ENCODE results near the gene PTPRT. TPM values are rescaled to one million over a fixed set of nuclear protein-coding genes. Genes with fewer than 3 reads are reported as not detected.

Gene PTPRT
- total RNA-seq, 1 donor: under 0.01 TPM

DNA sequence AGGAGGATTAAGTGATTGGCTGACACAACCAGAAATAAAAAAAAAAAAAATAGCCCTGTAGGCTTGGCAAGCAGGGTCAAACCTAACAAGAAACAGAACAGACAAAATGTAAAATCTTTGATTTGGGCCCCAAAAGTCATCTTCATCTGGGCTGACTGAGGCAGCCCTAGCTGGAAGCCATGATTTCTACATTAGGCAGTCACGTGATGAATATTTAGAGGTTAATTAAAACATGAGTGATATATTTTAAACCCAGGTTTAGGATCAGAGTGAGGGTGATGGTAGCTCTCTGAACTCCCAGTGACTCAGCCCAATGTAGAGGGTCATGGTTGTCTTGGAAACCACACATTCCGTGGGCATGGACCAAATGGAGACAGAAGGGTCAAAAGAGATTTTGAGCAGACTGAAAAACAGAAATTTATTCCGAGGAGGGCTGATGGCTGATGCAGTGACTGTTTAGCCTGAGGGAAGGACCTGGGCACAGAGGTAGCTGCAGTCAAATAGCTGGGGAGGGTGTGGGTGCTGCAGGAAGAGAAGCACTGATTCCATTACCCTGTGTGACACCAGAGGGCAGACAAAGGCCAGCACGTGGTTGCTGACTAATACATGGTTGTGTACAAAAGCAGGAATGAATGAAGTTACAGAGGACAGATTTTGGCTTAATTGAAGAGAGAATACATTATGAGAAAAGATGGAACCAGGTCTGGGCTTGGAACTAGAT, 998.4 kb downstream of the PTPRT start:
- no peaks in the 10 kb centered on the region for H3K27me3 ChIP-seq (ENCODE audit: insufficient read depth, low read length)
- H3K9me3 ChIP-seq (ENCODE audit: low read depth, low read length): no peaks in the 10 kb centered on the region
- H3K4me1 ChIP-seq (ENCODE audit: insufficient read depth, low read length): no peaks in the 10 kb centered on the region
- H3K4me3 ChIP-seq (ENCODE audit: low read length): no peak overlapping the region

DNA sequence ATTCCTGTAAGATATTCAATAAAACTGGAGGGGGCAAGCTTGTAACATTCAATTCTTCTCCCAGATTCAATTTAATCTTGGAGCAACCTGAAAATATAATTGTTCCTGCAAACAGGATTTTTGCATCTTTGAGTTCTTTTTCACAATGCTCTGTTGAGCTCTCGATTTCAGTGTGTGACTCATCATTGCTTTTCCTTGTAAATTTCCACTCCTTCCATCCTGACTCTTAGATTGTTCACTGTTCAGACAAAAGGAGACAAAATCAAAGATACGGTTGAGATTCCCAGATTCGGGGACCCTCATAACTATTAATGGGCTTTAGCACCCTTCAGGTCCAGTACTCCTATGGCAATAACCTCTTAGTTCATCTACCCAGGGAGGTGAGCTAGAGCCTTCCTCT, 999.6 kb downstream of the PTPRT start:
- Histone ChIP-seq H3K4me1 (ENCODE audit: insufficient read depth, low read length) (no peaks in the 10 kb centered on the region), H3K9me3 (ENCODE audit: low read depth, low read length) (no peaks in the 10 kb centered on the region), H3K4me3 (ENCODE audit: low read length) (no peak overlapping the region), H3K27me3 (ENCODE audit: insufficient read depth, low read length) (no peaks in the 10 kb centered on the region)

DNA sequence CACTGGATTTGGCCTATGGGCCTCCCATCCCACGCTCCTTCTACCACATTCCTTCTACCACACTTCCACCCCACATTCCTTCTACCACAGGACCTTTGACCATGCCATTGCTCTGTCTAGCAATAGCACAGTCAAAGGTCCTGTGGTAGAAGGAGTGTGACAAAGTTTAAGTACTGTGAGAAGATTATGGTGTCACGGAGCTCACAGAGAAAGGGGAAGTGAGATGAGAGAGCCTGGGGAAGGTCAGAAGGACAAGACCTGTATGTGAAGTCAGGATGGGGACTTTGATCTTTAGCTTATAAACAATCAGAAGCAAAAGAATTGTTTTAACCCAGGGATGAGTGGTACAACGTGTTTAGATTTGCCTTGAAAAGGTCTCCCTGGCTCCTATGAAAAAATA, 1003.4 kb downstream of the PTPRT start:
- Histone ChIP-seq H3K4me3 (ENCODE audit: low read length) (no peak overlapping the region), H3K9me3 (ENCODE audit: low read depth, low read length) (no peaks in the 10 kb centered on the region), H3K4me1 (ENCODE audit: insufficient read depth, low read length) (no peaks in the 10 kb centered on the region), H3K27me3 (ENCODE audit: insufficient read depth, low read length) (no peaks in the 10 kb centered on the region)

DNA sequence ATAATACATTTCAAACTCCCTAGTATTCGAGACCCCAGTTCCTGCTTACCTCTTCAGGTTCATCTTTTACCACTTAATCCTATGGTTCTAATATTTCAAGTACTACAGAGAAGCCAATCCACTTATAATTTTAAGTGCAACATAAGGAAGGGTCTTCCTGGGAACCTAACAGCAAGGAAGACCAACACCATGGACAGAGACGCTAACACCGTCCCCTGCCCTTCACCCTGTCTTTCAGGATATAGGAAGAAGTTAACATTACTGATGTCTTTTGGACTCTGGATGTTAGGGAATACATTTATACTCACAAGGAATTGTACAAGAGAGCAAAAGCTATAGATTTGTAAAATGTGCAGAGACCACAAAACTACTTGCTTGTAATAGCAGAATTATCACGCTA, 1006.6 kb downstream of the PTPRT start:
- Histone ChIP-seq H3K4me3 (ENCODE audit: low read length) (no peak overlapping the region), H3K4me1 (ENCODE audit: insufficient read depth, low read length) (no peaks in the 10 kb centered on the region), H3K9me3 (ENCODE audit: low read depth, low read length) (no peaks in the 10 kb centered on the region), H3K27me3 (ENCODE audit: insufficient read depth, low read length) (no peaks in the 10 kb centered on the region)

DNA sequence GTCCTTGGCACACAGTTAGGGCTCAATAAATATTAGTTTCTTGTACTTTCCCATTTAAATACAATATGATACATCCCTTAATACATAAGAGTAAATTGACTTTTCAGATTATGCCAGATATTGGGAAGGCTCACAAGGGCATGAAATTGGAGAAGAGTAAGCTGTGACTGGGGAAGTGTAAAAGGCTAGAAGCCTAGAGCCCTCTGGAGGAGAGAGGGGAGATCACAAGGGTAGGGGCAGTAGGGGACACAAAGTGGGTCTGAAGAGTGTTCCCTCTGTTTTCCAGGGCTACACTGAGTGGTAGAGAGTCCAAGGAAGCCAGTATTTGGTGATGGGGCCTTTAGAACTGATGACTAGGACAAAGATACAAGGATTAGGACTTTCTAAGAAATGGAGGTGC, 1008.6 kb downstream of the PTPRT start:
- no peaks in the 10 kb centered on the region for H3K27me3 ChIP-seq (ENCODE audit: insufficient read depth, low read length)
- no peaks in the 10 kb centered on the region for H3K9me3 ChIP-seq (ENCODE audit: low read depth, low read length)
- no peaks in the 10 kb centered on the region for H3K4me1 ChIP-seq (ENCODE audit: insufficient read depth, low read length)
- H3K4me3 ChIP-seq (ENCODE audit: low read length): no peak overlapping the region

DNA sequence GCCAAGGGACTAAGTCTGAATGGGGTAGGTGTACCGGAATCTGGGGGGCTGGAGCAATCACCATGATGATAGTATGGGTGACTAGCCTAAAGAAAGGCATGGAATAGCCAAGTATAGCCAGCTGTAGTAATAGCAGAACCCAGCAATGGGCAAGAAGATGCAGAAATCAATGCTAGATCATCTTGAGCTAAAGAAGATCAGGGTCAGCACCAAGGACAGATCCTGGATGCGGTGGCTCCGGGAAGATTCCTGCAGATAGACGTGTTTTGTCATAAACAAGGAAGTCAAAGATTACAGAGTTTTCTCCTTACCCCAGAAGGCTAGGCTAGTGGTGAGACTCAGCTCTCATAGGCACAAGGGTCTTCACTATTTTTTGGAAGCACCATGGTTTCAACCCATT, 1009.9 kb downstream of the PTPRT start:
- H3K4me3 ChIP-seq (ENCODE audit: low read length): no peak overlapping the region
- H3K9me3 ChIP-seq (ENCODE audit: low read depth, low read length): no peaks in the 10 kb centered on the region
- H3K4me1 ChIP-seq (ENCODE audit: insufficient read depth, low read length): no peaks in the 10 kb centered on the region
- no peaks in the 10 kb centered on the region for H3K27me3 ChIP-seq (ENCODE audit: insufficient read depth, low read length)

DNA sequence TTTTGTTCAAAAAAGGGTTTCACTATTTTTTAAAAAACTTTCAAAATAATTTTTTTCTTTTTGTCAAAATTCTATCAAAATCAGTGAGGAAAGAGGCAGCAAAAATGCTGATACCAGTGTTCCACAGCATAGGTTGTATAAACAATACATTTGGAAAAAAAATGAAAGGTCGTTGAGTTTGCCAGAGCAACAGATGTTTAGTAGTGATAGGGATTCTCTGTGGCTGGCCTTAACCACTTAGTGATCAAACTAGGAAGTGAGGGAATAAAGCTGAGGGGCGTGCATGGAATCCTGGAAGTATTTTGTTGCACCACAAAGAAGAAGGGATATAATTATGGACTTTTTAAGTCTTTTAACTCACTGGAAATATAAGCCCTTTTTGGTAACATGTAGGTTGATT, 1016.3 kb downstream of the PTPRT start:
- H3K27me3 ChIP-seq (ENCODE audit: insufficient read depth, low read length): no peaks in the 10 kb centered on the region
- no peak overlapping the region for H3K4me3 ChIP-seq (ENCODE audit: low read length)
- no peaks in the 10 kb centered on the region for H3K9me3 ChIP-seq (ENCODE audit: low read depth, low read length)
- H3K4me1 ChIP-seq (ENCODE audit: insufficient read depth, low read length): no peaks in the 10 kb centered on the region

DNA sequence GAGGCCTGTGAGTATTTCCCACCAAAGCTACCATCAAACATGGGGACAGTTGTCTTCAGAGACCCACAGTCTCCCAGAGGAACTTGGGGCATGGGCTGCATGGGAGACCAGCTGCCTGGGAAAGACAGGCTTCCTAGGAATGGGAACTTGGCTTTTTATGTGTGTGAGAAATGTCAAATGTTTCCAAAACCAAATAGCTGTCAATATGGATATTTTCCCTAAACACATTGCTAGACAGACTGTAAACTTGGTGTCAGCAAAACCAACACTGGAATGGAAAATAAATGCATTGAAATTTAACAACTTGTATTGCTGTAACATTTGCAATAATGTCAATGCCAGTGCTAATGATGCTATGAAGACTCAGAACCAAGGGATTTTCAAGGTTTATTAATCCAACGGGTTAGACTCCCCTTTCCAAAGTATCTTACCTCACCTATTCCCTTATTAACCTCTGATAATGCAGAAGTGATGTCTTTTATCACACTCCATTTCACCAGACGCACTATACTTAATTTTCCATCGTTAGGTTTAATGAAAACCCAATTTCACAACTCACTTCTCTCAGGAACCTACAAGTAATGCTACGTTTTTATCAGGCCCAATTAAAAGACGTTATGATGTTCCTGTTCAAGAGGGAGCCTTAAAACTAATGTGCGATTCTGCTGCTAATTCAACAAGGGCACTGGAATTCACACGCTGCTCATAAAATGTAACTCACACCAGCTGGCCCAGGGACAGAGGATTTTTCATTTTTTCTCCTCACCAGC, 1025.4 kb downstream of the PTPRT start:
- Histone ChIP-seq H3K4me3 (ENCODE audit: low read length) (no peak overlapping the region), H3K4me1 (ENCODE audit: insufficient read depth, low read length) (no peaks in the 10 kb centered on the region), H3K9me3 (ENCODE audit: low read depth, low read length) (no peaks in the 10 kb centered on the region), H3K27me3 (ENCODE audit: insufficient read depth, low read length) (no peaks in the 10 kb centered on the region)

DNA sequence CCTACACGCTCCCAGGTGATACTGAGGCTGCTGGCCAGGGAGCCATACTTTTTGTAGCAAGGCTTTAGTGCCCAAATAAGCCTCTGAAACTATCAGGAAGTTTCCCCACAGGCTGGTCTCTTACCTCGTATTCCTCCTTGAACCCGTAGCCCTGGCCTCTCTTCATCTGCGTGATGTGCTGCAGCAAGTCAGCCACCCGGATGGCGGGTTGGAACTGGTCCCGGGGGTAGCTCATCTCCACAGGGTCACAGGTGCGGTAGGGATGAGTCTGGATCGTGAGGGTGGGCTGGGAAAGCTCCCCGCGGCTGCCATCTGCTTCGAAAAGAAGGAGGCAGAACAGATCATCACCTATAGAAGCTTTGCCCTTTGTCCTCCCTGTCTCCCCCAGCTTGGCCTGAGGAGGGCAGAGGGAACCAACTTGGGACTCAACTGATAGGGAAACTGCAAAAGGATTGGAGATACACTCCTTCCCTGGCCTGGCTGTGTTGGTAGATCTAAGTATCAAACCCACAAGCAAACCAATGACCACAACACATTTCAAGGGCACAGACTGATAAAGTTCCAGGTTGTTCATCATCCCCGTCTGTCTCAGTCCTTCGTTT, 1028.4 kb downstream of the PTPRT start:
- no peaks in the 10 kb centered on the region for H3K4me1 ChIP-seq (ENCODE audit: insufficient read depth, low read length)
- no peak overlapping the region for H3K4me3 ChIP-seq (ENCODE audit: low read length)
- no peaks in the 10 kb centered on the region for H3K9me3 ChIP-seq (ENCODE audit: low read depth, low read length)
- no peaks in the 10 kb centered on the region for H3K27me3 ChIP-seq (ENCODE audit: insufficient read depth, low read length)

DNA sequence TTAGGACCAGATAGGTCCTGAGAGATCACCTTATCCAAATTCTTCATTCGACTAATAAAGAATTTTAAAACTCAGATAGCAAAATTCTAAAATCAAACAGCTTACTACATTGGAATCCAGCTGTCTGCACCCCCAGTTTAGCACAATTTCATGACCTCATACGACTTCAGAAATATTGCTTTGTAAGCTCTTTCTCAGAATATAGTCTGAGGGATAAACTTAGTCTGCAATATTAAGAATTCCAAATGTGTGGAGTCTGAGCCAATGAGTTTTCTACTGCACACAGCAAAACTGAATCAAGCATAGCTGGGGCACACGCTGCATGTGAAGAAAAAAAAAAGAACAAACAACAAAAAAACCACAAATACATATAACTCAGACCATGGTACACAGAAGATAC, 1029.9 kb downstream of the PTPRT start:
- Histone ChIP-seq H3K27me3 (ENCODE audit: insufficient read depth, low read length) (no peaks in the 10 kb centered on the region), H3K9me3 (ENCODE audit: low read depth, low read length) (no peaks in the 10 kb centered on the region), H3K4me1 (ENCODE audit: insufficient read depth, low read length) (no peaks in the 10 kb centered on the region), H3K4me3 (ENCODE audit: low read length) (no peak overlapping the region)

DNA sequence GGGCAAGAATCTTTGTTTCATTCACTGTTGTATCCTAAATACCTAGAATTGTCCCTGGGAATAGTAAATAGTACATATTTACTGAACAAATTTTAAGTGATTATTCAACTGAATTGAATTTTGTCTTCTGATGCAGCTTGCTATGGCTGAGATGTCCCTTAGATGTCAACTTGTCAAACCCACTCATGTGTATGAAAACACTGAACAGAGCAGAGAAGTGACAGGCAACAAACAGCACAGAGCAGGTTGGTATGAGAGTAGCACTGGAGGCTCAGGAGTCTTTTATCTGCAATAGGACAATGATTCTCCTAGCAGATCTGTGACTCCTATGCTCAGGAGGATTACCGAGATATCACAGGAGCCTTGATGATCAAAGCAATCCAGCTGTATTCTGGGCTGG, 1031.4 kb downstream of the PTPRT start:
- Histone ChIP-seq H3K4me3 (ENCODE audit: low read length) (no peak overlapping the region), H3K4me1 (ENCODE audit: insufficient read depth, low read length) (no peaks in the 10 kb centered on the region), H3K9me3 (ENCODE audit: low read depth, low read length) (no peaks in the 10 kb centered on the region), H3K27me3 (ENCODE audit: insufficient read depth, low read length) (no peaks in the 10 kb centered on the region)

DNA sequence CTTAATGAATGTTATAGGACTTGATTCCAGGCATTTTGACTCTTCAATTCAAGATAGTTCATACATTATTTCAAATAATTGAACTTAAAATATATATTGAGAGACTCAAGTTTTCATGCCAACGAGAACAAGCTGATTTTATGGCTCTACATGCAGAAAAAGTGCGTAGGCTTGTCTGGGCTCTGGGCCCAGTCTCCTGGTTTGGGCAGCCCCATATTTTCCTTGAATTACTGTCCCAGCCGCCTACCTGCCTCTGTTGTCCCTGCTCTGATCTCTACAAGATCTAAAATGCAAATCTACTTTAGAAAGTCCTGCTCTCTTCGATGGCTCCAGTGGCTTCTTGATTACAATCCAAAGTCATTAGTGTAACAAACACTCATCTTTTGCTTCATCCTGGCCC, 1034.1 kb downstream of the PTPRT start:
- no peak overlapping the region for H3K4me3 ChIP-seq (ENCODE audit: low read length)

DNA sequence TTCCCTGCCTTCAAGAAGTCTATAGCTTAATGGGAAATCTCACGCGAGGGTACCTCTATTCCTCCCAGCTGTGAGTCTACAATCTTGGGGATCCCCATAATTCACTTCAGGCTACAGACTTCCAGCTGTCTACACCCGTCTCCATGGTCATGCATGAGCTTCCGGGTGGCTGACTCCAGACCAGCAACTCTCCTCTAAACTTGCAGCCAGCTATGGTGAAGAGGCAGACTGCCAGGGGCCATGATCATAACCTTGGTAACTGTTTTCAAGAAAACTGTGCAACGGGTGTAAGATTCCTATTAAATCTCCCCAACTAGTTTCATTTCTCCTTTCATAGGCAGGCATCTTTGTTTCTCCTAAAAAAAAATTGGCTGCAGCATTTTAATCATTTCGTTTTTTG, 1037.1 kb downstream of the PTPRT start:
- Histone ChIP-seq H3K9me3 (ENCODE audit: low read depth, low read length) (no peaks in the 10 kb centered on the region), H3K4me3 (ENCODE audit: low read length) (no peak overlapping the region), H3K27me3 (ENCODE audit: insufficient read depth, low read length) (no peaks in the 10 kb centered on the region), H3K4me1 (ENCODE audit: insufficient read depth, low read length) (no peaks in the 10 kb centered on the region)

More for the DNA sequence above, 1034.1 kb downstream of the PTPRT start:
- H3K27me3 ChIP-seq (ENCODE audit: insufficient read depth, low read length): no peaks in the 10 kb centered on the region
- H3K4me1 ChIP-seq (ENCODE audit: insufficient read depth, low read length): no peaks in the 10 kb centered on the region
- no peaks in the 10 kb centered on the region for H3K9me3 ChIP-seq (ENCODE audit: low read depth, low read length)

DNA sequence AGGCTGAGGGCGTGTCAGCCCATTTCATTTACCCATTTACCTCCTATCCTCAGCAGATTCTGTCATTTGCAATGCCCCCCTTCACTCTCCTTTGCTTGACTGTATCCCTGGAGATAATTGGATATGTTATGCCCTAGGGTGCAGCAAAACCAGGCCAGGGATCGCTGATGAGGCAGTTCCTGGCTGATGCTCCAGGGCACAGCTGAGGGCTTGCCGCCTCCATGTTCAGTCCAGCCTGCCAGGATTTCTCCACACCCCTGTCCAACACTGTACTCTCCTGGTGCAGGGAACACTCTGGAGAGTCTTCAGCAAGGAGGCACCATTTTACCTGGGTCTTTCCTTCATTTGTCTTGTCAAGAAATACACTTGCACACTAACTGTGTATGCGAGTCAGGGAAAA, 1039.5 kb downstream of the PTPRT start:
- no peaks in the 10 kb centered on the region for H3K4me1 ChIP-seq (ENCODE audit: insufficient read depth, low read length)
- no peaks in the 10 kb centered on the region for H3K27me3 ChIP-seq (ENCODE audit: insufficient read depth, low read length)
- no peaks in the 10 kb centered on the region for H3K9me3 ChIP-seq (ENCODE audit: low read depth, low read length)
- no peak overlapping the region for H3K4me3 ChIP-seq (ENCODE audit: low read length)

DNA sequence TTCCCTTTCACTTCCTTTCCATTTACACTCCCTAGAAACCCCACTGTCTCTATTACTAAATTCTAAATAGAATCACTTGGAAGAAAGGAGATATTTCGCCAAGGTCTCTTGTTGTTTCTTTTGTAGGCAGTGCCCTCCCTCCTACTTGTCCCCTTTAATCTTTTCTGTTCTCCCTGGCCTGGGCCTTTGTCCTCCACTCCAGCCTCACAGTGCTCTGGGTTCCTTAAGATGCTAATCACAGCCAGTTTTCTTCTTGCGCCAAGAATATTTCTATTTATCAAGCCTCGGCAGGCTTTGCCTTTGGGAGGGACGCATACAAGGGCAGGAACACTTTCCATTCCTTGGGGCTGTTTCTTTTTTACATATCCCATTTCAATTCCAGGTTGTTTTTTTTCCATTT, 1051.0 kb downstream of the PTPRT start:
- no peak overlapping the region for H3K4me3 ChIP-seq (ENCODE audit: low read length)
- no peaks in the 10 kb centered on the region for H3K4me1 ChIP-seq (ENCODE audit: insufficient read depth, low read length)
- H3K27me3 ChIP-seq (ENCODE audit: insufficient read depth, low read length): no peaks in the 10 kb centered on the region
- H3K9me3 ChIP-seq (ENCODE audit: low read depth, low read length): no peaks in the 10 kb centered on the region

All from mononuclear cell (primary cell).